Islet precursor cell (in vitro differentiated cells): ENCODE measurements around the gene DNAJC5G.

Experiments
- DNase-seq: peaks from one replicate; pipeline ENCODE4 v3.0.0-alpha.2; 2018

The DNAJC5G gene

DNA sequence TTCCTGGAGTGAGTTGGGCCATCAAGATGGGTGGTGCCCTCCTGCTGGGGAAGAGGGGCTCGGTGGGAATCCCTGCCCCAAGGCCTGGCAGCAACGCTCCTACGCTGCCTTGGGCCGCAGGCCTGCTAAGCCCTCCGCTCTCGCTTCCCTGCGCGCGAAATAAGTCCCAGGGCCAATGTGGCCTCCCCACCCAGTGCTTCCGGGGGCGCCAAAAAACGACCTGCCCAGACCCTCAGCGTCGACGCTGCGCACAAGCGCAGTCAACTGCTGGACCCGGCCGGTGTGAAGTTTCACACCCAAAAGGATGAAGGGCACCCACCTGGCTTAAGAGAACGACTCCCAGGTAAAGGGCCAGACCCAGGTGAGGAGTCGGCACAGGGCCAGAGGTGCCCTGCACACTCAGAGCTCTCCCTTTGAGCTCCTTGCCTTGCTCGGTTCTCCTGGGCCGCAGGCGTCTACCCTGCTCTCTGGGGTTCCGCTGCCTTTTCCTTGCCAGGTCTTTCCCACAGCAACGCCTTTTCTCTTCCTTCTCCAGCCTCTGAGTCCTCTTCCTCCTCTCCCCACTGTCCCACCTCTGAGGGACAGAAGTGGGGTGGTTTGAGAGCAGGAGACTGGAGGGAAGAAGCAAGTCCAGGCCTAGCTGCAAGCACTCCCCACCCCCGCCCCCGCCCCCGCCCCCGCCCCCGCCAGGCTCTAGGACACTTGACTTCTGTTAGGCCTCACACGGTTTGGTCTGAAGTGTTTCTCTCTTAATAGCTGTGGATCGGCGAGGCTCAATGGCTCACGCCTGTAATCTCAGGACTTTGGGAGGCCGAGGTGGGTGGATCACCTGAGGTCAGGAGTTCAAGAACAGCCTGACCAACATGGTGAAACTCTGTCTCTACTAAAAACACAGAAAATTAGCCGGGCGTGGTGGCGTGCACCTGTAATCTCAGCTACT lies at the start of gene DNAJC5G:
TSS of gene DNAJC5G (plus strand) at position 223 of the 940 bp plus-strand sequence. CDS start 1,296 bp downstream, outside the sequence.
- DNase-seq = no peak

- DNase-seq = no peak
These were observed 49.7 kb upstream of the DNAJC5G start for GRCh38 chr2:27225526-27225925.

- DNase-seq = no peak
These were observed 47.7 kb upstream of the DNAJC5G start for GRCh38 chr2:27227501-27227900.

DNA sequence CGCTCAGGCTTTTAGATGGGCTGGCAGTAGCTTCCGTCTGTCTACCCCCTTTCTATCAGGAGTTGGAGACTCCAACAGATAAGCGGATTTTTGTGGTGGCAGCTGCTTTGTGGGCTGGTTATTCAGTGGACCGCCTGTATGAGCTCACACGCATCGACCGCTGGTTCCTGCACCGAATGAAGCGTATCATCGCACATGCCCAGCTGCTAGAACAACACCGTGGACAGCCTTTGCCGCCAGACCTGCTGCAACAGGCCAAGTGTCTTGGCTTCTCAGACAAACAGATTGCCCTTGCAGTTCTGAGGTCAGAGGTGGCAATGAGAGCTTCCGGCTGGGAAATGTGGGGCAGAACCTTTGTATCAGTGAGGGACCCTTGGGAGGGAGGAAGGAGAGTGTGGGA lies 43.3 kb upstream of the DNAJC5G start:
- DNase-seq = no peak

- no peak for DNase-seq
These were observed 41.9 kb upstream of the DNAJC5G start for GRCh38 chr2:27233341-27233740.

- DNase-seq = no peak
These were observed 39.1 kb upstream of the DNAJC5G start for GRCh38 chr2:27236136-27236535.

DNA sequence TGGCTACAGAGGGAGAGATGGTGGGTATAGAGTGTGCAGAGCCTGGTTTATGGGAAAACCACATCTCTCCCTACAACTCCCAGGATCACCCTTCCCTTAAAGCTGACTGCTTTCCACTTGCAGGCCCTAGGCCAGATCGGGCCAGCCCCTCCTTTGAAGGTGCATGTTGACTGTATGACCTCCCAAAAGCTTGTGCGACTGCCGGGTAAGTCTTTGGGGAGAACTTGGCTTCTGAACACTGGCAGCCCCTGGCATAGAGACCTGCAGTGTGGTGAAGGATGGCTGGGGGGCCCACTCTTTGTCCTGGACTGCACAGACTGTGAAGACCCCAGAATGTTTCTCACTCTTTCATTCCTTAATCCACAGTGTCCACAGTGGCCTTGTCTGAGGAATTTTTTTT lies 38.6 kb upstream of the DNAJC5G start:
- DNase-seq = no peak

DNA sequence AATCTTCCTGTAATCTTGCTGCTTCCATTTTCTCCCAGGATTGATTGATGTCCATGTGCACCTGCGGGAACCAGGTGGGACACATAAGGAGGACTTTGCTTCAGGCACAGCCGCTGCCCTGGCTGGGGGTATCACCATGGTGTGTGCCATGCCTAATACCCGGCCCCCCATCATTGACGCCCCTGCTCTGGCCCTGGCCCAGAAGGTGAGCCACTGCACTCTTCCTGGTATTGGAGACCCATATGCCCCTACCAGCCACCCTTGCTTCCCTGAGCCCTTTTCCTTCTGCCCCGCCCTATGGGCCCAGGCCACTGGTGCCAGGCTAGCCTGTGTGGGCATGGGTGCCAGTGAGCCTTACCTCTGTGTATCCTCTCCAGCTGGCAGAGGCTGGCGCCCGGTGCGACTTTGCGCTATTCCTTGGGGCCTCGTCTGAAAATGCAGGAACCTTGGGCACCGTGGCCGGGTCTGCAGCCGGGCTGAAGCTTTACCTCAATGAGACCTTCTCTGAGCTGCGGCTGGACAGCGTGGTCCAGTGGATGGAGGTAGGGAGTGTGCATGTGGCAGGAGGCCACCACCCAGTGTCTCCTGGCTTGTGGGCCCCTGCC lies 37.8 kb upstream of the DNAJC5G start:
- DNase-seq = no peak

GRCh38 chr2:27238976-27239375 lies 36.3 kb upstream of the DNAJC5G start:
- DNase-seq = no peak

DNA sequence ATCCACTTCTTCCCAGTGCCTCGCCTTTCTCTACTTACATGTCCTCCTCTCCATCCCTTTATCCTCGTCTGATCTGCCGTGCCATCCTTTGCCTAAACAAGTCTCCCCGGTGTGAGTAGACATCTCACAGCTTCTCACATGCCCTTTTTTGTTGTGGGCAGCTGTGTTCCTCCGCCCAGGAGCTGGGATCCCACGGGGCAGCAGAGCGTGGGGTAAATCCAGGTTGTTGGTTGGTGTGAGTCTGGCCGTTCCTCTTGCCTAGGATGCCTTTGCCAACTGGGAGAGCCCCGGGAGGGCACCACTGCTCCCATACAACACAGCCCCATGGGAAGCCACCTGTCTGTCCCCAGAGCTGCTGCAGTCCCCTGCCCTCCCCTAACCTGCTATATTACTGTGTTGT lies 34.8 kb upstream of the DNAJC5G start:
- no peak for DNase-seq

DNA sequence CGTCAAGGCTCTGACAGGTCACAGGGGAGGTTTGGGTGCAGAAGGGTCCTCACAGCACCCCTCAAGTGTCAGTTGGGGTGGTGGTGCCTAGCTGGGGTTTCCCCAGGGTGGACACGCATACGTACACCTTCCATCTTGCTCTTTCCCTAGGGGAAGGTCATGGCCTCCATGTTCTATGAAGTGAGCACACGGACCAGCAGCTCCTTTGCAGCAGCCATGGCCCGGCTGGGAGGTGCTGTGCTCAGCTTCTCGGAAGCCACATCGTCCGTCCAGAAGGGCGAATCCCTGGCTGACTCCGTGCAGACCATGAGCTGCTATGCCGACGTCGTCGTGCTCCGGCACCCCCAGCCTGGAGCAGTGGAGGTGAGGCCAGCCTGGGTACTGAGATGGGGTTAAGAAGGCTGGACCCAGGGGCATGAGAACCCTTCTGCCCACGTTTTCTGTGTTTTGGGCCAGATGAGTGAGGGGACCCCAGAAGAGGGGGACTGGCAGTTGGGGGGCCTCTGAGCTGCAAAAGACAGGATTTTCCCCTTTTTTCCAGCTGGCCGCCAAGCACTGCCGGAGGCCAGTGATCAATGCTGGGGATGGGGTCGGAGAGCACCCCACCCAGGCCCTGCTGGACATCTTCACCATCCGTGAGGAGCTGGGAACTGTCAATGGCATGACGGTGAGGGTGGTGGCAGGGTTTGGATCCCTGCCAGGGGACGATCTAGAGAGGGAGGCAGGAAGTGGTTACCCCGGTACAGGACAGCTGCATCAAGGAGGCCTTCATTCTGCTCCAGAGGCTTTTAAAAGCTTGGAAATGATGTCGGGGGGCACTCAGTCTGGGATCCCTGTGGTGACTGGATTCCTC lies 33.2 kb upstream of the DNAJC5G start:
- no peak for DNase-seq

DNA sequence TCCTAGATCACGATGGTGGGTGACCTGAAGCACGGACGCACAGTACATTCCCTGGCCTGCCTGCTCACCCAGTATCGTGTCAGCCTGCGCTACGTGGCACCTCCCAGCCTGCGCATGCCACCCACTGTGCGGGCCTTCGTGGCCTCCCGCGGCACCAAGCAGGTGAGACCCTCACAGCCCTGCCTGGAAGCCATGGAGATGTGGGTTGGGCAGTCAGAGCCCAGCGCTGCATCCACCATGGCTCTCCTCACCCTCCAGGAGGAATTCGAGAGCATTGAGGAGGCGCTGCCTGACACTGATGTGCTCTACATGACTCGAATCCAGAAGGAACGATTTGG lies 32.6 kb upstream of the DNAJC5G start:
- no peak for DNase-seq

- DNase-seq = no peak
These were observed 31.7 kb upstream of the DNAJC5G start for GRCh38 chr2:27243391-27244130.

GRCh38 chr2:27245116-27245515 lies 30.1 kb upstream of the DNAJC5G start:
- DNase-seq = no peak

DNA sequence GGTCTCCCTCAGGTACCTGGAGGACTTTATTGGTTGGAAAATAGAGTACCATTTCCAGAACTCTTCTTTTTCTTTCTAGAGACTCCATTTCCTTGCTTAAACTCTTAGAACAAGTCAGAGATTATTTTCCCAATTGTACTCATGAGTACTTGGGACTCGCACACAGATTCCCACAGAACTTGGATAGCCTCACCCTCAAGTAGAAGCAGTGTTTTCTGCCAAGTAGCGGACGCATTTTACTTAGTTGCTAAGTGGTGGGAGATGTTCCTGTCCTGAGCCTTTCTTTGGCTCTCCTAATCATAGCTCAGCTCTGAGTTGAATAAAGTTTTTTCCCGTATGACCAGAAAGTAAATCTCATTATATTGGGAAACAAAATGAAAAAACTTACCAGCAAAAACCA lies 29.6 kb upstream of the DNAJC5G start:
- DNase-seq = no peak

DNA sequence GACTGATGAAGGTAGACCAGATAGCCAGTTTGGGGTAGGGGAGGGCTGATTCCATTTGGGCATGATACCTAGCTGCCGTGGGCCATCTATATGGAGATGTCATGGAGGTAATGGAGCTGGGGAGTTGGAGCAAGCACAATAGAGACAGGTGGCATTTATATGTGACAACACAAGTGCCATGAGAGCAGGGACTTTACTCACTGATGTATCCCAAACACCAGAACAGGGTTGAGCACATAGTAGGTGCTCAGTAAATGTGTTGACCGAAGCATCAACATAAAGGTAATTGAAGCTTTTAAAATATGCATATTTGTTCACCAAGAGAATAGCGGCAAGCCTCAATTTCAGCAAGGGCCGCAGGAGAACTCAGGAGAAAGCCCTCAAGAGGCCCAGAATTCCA lies 27.3 kb upstream of the DNAJC5G start:
- no peak for DNase-seq

- no peak for DNase-seq
These were observed 25.9 kb upstream of the DNAJC5G start for GRCh38 chr2:27249159-27249890.

DNA sequence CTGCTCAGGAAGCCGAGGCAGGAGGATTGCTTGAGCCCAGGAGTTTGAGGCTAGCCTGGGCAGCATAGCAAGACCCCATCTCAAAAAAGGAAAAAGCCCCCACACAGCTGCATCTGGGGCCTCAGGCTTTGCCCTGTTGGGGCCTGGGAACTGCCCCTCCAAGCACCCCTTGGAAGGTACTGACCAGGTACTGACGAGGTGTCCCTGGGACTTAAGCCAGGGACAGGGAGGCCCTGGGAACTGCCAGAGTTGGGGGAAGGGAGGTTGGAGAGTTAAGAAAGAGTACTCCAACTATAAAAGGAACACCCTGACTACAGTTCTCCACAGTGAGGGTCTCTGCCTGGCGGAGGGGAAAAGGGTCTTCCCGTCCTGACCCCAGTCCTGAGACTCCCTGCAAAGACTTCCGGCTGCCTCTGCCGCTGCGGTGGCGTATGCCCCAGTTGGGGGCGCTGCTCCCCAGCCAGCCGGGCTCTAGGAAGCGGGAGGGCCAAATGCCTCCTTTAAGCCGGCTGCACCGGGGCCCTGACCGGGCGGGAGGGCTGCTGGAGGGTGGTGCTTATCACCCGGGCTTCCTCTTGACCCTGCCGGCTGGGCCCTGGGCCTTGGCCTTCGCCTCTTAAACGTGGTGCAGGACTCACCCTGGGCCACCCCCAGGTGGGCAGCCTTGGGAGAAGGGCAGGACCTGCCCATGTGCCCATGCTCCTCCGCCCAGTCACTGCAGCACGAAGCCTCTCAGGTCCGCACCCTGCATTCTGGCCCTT lies 25.2 kb upstream of the DNAJC5G start:
- DNase-seq = peak; percentile 88

DNA sequence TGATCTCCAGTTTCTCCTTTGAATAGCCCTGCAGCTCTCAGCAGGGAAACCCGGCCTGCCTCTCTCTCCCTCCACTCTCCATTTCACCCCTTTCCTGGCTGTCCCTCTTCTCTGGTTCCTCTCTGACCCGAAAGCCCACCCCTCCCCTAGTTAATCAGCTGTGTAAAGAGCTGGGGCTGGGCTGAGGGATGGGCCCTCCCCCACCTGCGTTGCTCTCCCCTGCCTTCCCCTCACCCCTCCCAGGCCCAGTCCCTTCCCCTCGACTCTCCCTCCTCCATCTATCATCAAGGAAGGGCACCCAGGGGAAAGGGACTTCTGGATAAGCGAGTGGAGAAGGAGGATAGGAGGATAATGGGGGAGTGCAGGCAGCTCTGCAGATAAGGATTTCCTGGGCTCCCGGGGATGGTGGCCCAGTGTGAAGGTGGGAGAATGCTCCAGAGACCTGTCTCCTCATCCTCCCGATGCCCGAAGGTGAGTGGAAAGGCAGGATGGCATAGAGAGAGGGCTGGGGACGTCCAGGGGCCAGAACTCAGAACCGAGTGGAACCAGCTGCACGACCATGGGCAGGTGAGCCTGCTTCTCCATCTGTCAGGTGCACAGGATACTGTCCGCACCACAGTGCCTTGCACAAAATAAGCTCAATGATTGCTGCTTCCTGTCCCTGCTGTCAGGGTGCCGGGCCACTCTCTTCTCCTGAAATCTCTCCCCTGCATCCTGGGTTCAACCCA lies 24.4 kb upstream of the DNAJC5G start:
- DNase-seq = no peak

GRCh38 chr2:27251766-27252165 lies 23.5 kb upstream of the DNAJC5G start:
- DNase-seq = no peak

GRCh38 chr2:27255187-27255586 lies 20.0 kb upstream of the DNAJC5G start:
- no peak for DNase-seq
